GM21529 (cell line): ENCODE results near the gene GPR68.

Experiments used
- ATAC-seq: cut with Tn5 transposase; IDR thresholded peaks from one replicate; pipeline ENCODE4 v1.9.1; 2021; ENCODE audit not compliant: unreplicated experiment

Gene GPR68, protein sequence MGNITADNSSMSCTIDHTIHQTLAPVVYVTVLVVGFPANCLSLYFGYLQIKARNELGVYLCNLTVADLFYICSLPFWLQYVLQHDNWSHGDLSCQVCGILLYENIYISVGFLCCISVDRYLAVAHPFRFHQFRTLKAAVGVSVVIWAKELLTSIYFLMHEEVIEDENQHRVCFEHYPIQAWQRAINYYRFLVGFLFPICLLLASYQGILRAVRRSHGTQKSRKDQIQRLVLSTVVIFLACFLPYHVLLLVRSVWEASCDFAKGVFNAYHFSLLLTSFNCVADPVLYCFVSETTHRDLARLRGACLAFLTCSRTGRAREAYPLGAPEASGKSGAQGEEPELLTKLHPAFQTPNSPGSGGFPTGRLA

DNA sequence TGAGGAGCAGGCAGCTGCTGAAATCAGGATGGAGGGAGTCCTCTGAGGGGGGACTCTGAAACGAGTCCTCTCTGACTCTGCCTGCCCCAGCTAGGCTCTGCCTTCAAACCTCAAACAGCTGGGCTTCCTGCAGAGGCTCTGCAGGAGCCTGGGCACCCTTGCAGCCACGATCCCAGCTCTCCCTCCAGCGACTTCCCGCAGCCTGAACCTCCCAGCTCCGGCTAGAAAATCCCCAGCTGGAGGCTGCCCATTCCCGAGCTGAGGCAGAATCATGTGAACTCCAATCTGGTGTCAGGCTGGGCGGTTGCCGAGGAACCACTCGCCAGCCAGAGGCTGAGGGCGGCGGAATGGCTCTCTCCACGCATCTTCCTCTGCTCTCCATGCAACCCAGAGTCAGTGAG is at the start of gene GPR68:
Gene GPR68, minus strand, starts transcription at position 204 of the 401 bp plus-strand sequence. CDS start 9,654 bp downstream, outside the sequence.
- ATAC-seq, result no peak

DNA sequence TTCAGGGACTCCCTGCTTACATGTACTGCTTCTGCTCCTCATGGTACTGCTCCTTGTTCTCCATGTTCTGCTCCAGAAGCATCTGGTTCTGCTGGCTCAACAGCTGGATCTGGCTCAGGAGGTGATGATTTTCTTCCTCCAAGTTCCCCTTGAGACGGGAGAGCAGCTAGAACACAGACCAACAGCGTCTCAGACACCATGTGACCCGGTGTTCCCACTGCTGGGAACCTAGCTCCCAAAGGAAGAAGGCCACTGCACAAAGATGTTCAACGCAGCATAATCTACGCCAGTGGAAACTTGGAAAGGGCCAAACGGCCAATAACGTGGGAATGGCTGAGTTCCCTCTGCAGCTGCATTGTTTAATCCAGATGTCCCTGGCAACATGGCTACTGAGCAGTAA is 49.6 kb upstream of the GPR68 start:
- no peak for ATAC-seq

DNA sequence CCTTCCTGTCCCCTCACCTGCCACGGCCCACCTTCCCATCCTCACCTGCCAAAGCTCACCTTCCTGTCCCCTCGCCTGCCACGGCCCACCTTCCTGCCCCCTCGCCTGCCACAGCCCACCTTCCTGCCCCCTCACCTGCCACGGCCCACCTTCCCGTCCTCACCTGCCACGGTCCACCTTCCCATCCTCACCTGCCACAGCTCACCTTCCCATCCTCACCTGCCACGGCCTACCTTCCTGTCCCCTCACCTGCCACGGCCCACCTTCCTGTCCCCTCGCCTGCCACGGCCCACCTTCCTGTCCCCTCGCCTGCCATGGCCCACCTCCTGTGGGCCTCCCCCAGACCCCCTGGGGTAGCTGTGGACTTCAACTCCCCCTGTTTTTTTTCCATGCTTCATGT is 48.8 kb upstream of the GPR68 start:
- ATAC-seq, result no peak

DNA sequence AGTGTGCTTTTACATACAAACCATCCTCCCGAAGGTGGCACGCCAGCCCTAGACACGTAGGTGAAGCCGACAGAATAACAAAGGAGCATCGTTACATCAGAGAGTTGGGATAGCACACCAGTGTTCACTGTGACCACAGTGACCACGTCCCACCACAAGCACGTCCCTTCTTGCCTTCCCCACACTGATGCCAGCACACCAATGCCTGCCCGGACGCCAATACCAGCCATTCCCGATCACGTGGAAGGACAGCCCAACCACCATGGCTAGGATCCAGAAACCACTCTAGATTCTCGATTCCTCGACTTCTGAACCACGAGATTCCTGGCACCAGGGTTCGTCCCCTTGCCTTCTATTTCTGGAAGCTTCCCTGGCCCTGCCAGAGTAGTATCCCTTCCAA is 48.0 kb upstream of the GPR68 start:
- ATAC-seq, result no peak

DNA sequence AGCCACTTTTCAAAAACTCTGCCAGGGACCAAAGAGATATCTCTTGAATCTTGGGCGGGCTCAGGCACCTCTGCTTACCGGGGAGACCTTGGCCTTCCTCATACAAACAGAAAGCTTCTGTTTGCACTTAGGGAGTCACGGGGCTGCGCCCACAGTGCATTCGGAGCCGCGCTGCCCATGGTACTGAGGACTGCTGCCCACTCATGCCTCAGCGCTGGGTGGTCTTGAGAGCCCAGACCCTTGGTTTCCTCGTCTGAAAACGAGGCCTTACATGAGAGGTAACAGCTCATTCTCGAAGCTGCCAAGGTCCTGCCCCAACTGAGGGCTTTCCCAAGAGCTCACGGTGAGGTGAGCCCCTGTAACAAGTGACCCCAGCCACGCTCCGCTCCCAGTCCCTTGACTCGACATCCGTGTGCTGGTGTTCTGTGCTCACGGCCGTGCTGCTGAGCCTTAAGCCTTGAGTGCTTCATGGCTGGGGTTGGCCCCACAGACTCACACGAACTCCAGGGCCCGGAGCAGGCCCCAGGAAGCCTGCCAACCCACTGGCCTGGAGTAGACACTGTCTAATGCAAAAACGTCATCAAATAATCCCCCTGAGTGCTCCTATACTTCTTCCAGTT is 47.4 kb upstream of the GPR68 start:
- ATAC-seq, result no peak

DNA sequence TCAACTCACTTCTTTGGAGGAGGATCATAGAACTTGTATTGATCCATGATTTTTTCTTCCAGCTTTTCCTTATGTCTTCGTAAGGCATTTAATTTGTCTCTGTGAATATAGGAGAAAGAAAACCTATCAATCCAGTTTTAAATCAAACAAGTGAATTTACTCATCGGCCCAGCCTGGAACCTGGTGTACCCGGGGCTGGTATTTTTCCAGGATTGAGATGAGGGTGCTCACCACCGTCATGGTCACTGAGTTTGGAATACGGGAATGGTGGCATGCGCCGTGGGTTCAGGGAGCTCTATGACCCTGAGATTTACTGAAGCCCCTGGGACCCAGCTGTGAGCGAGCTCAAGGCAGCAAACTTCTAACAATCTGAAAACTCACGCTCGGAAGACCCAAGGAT is 46.5 kb upstream of the GPR68 start:
- no peak for ATAC-seq

DNA sequence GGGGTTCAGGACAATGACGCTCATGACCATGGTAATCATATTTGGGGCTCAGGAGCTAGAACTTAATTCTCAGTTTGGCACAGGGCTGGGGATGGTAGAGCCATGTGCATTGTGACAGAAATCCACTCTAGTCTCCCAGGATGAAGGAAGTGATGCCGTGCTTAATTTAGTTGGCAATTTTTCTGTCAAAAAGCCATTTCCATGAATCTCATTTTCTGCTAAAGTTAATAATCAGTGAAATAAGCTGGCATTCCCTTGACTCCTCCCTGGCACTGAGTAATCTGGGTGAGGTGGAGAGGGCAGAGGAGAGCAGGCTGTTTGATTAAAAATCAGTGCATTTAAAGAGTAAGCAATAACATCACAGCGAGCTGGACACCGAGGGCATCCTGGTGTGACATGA is 45.0 kb upstream of the GPR68 start:
- no peak for ATAC-seq

DNA sequence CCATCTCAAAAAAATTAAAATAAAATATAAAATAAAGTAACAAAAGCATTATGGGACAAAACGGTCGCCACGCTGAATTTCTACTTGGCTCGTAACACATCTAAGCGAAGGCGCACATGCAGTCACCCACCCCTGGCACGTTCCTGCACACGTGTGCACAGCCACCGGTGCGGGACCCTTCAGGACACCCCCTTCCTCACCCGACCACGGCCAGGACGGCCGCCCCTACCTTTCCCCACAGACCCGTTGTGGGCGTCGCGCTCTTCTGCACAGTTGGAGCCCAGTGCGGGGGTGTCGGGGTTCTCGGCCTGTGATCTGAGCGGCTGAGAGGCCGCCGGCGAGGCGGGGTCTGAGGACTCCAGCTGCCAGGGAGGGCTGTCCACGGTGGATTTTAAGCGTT is 44.4 kb upstream of the GPR68 start:
- ATAC-seq, result no peak

DNA sequence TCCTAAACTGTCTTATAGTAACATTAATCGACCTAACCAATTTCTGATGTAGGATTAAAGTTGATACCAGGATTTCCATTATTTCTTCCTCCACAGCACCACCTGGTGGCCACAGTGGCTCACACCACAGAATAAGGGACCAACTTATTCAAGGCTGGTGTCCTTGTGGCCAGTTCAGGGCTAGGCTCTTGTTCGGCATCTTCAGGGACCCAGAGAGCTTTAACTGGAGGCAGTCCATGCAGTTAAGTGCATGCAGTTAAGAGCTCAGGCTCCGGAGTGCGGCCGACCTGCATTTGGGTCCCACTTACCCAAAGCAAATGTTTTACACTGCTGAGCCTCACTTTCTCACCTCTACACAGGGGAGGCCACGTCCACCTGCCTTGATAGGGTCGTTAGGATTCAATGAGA is 42.0 kb upstream of the GPR68 start:
- no peak for ATAC-seq

DNA sequence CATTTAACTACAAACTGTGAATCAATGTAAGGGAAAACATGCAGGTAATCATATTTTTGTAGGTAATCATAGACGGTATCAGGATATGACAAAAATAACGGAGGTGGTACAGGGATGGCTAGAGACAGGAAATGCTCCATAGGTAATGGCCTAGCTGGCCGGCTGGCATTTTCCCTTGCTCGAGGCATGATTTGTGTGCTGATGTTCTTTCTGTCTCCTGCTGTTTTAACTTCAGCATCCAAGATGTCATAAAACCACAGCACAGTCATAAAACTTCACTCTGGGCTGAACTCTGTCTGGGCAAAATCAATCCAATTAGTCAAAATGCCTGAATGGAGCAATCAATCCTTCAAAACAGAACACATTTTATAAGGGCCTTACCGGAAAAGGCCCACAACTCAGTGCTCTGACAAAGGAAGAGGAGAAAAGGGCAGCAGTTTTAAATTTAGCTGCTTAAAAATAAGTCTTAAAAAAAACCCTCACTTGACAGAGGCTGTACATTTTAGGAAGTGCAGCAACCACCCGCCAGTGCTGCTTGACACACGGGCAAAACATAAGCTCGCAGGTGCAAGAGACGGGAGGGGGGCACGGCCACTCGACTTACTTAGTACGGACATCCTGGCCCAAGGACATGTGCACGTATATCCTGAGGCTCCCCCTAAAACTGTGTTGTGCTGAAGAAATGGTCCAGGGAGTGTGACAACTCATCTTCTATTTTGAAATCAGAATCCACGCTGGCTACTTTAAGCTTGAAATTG is 40.5 kb upstream of the GPR68 start:
- ATAC-seq, result no peak

DNA sequence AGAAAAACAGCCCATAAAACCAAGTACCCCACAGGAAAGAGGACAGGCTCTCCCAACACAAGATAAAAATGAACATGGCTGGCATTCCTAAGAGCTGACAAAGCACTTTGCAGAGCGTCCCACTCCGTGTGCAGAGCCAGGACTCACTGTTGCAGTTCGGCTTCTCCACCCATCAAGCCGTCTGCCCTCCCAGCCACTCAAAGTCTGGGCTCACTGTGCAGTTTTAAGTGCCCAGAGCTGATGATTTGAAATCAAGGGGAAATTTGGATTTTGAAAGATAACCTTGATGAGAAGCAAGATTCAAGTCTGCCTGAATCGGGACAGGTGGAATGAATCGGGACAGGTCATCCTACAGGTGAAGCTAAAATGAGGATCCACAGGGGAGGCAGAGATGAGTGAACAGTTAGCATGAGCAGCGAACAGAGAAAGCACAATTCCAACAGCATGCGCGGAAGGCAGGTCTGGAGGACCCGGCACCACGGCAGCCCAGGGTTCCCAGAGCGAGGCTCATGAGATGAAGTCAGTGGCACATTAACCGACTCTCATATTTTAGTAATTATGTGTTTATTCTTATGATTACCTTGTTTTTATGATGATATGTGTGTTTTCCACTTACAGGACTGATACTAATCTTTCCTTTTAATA is 39.8 kb upstream of the GPR68 start:
- no peak for ATAC-seq

DNA sequence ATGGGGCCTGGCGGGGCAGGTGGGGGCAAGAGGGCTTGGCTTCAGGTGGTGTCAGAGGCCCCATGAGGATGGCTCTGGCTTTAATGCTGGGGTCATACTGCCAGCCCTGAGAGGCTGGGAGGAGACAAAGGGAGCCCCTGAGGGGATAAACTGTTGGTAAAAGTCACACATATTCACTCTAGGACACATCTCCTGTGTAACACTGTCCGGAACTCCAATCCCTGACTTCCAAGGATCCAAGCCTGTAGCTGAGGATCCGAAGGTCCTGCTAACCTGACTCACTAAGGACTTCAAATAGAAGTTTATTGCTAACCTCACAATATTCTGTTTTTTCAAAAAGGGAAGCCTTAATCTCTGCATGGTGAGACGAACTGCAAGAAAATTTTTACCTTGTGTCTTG is 39.2 kb upstream of the GPR68 start:
- ATAC-seq, result no peak

DNA sequence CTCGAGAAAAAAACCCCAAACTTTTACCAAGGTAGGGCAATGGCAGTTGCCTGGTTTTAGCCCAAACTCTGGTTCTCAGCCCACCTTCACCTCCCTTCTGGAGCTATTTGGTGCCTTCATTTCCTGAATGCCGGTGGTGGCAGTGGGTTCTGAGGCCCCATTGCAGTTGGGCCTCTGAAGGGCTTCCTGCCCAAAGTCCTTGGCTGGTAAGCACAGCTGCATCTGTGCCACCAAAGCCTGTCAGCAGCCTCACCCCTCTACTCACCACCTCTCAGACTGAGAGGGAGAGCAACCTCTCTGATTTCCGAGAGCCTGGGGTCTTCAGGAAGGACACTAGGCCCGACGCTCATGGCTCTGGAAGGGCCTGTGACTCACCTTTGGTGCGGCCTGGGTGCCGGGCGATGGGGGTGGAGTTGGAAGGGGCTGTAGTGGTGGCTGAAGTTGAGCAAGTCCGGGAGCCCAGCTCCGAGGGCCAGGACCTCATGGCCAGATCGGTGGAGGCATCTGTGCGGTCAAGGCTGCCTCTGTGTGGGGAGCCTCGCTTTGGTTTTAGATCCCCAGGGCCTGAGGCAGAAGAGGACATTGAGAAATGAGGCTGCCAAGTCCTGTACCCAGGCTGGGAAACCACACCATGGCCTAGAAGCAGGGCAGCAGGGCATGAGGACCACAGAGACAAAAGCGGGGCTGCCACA is 38.6 kb upstream of the GPR68 start:
- ATAC-seq, result no peak

DNA sequence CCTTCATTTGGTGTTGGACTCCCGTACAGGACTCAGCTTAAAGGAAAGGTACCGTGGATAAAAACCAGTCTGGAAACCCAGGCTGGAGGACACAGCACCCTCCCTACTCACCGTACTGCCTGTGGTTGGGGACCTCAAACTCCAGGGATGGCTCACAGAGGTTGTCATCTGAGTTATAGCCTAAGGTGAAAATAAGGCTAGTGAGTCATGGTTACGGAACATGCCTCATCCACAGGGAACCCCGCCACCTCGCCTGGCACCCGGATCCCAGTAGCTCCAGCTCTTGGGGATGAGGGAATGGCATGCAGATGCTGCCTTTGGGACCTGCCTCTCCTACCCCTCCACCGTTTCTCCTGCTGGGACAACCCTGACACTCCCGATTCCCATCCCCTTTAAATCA is 36.8 kb upstream of the GPR68 start:
- ATAC-seq, result no peak

DNA sequence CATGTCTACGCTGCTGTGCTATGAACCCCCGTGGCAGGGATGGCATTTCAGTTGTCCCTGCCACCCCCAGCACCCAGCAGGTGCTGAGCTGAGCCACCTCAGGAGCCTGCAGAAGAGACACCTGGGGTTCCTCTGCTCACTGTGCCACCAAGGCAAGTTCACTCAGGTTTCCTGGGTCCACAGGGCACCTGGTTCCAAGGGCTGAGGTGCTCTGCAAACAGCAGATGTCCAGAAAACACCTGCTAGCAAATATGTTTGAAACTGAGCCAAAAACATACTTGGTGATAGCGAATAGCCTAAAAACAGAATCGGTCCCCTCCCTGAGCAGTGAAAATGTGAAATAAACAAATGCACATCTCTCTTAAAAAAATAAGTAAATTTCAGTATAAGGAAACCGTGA is 35.6 kb upstream of the GPR68 start:
- ATAC-seq, result no peak

DNA sequence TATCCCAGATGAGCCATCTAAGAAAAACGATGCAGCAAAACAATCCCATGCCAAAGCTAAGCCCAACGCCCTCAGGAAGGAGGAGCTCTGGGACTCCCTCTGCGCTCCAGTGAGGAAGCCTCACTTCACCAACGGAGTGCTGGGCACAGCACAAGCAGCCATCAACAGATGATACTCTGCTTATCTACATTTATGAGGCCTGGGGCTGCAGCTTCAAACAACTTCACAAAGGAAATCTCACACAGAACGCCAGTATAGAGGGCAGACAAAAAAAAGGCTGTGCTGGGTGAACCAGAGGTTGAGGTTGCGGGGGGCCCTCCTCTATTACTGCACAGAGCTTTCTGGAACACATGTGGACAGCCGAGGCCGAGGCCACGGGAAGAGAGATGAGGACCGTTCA is 34.9 kb upstream of the GPR68 start:
- ATAC-seq, result no peak

DNA sequence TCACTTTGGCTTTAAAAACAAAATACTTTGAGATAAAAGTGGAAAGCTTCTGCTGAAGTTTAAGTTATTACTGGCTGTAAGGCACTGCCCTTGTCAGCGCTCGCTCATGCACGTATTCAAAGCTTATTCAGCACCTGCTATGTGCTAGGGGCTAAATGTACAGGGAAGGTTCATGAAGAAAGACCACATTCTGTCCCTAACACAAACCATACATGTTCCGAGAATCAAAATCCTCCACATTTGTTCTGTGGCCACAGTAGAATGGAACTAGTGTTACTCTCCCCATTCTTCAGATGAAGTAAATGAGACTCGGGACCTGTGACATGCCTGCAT is 33.8 kb upstream of the GPR68 start:
- no peak for ATAC-seq

DNA sequence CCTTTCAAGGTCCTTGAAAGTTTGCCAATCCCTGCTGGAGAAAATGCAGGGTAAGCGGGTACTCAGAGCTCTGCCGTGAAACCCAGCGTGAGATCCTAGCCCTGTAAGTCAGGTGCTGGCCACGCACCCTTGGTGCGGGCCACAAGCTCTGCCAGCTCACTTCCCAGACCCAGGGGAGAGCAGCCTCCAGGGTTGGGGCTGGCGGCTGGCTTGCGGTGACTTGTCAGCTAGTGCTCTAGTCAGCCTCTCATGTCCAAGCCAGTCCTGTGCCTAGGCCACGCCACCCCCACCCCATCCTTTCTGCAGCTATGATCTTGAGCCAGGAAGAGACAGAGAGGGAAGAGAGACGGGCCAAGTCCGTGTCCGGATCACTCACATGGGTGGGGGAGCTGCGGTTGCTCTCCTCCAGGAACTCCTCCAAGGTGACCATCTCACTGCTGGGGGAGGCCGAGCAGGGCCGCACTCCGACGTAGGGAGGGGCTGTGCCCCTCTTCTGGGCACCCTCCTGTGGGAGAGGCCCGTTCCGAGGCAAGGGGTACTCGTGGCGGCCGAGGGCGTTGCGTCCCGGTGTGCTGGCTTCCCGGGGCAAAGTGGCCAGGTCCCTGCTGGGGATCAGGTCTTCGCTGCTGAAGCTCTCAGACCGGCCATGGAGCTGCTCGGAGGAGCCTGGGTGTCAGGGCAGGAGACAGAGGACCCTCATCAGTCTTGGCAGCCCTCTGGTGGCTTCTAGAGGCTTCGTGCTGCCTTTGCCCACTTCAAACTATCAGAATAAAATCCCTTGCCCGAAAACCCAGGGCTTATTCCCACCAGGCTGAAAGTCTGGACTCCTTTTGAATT is 33.3 kb upstream of the GPR68 start:
- ATAC-seq, result no peak

DNA sequence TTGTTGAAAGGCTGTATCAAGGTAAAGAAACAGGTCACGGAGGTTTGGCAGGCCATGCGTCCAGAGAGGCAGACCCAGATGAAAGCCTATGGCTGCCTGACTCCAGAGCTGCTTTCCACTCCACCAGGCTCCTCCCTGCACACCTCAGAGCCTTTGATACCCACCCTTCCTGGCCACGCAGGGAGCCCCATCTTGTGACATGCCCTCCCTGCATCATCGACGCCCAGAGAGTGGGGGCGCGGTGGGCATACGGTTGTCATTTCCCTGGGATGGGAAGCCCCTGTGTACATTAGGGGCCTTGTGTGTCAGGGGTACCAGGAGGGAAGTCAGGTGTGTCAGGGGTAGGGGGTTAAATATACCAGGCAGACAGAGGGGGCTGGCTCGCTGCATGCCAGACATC is 30.3 kb upstream of the GPR68 start:
- no peak for ATAC-seq

DNA sequence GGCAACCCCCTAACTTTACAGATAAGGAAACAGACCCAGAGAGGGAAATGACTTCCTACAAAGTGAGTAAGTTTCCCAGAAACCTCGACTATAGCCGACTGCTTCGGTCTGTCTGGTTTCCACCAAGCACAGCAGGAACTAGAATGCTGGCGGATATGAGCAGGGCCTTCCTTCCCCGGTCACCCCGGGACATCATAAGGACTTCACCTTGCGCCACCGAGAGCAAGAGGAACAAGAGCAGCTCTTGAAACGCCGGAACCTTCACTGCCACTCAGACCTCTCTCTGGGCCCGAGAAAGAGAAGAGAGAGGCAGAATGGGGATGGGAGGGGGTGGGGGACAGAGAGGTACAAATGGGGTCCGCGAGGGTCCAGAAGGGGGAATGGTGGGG is 29.4 kb upstream of the GPR68 start:
- no peak for ATAC-seq
